GM18870 (cell line): ENCODE data around the gene ASB1.

Source experiments
- ATAC-seq: cut with Tn5 transposase; IDR thresholded peaks from one replicate; pipeline ENCODE4 v1.9.1; 2021; ENCODE audit warnings: moderate library complexity; ENCODE audit not compliant: unreplicated experiment

The ASB1 gene, protein sequence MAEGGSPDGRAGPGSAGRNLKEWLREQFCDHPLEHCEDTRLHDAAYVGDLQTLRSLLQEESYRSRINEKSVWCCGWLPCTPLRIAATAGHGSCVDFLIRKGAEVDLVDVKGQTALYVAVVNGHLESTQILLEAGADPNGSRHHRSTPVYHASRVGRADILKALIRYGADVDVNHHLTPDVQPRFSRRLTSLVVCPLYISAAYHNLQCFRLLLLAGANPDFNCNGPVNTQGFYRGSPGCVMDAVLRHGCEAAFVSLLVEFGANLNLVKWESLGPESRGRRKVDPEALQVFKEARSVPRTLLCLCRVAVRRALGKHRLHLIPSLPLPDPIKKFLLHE

DNA sequence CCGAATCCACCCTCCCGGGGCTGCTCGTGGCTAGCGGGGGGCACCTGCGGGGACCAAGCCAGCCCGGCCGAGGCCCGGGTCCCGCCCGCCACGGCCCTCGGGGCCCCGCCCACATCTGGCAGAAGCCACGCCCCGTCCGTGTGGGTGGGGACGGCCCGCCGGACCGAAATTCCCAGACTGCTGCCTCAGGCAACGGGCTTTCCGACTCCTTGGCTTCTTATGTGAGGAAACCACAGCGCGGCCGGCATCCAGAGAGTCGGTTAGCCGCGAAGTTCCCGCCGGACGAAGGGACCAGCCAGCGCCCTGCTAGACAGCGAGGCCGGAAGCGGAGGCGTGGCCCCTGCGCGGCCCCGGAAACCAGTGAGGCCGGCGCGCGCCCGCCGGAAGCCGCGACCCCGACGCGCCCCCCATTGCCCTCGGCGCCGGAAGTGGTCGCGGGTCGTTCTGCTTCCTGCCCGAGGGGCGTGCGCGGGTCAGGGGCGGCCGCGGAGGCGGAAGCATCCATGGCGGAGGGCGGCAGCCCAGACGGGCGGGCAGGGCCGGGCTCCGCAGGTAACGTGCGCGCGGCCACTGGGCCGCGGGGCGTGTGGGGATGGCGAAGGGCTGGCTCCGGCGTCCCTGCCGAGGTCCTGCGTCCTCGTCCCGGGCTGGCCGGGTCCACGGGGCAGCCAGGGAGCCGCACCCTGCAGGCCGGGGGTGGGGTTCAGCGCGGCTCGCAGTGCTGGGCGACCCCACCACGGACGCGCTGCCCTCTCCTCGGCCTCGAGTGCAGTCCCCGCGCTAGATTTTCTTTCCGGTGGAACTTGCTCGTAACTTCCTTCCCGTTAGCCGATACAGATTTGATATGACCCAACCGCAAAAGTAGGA is at the start of gene ASB1:
Gene ASB1 (plus strand): TSS at position 360 of the 867 bp plus-strand sequence. CDS start 144 bp downstream, at position 504.
- peak; percentile 63 for ATAC-seq

DNA sequence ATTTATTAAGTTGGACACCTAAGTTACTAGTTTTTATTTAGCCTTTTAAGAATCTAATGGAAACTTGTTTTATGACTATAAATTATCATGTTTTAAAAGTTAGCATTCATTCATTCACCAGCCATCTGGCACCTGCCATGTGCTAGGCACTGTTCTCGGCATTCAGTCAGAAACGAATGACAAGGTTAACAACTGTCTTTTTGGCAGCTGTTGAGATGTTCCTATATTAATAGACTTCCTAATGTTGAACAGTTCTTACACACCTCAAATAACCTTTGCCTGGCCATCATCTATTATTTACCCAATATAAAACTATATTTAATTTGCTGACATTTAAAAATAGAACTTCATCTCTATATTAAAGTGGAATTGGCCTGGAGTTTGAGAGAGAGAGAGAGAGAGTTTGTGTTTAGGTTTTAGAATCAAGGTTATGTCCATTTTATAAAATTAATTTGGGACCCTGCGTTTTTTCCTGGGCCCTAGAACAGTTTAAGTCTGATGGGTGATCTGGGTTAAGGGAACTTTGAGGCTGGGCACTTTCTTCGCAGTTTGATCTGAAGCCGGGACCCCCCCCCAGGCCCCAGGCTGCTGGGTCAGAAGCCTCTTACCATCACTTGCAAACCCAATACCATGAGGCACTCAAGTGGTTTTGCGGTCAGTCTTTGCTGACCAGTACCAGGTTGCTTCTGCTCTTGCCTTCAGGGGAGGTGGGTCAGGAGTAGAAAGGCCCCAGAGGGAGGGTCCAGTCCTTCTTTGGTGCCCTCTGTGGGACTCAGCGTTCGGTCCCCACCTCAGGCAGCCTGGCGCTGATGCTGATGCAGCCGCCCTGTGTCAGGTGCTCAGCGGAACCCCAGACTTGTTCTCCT is 48.3 kb upstream of the ASB1 start:
- ATAC-seq, result no peak

DNA sequence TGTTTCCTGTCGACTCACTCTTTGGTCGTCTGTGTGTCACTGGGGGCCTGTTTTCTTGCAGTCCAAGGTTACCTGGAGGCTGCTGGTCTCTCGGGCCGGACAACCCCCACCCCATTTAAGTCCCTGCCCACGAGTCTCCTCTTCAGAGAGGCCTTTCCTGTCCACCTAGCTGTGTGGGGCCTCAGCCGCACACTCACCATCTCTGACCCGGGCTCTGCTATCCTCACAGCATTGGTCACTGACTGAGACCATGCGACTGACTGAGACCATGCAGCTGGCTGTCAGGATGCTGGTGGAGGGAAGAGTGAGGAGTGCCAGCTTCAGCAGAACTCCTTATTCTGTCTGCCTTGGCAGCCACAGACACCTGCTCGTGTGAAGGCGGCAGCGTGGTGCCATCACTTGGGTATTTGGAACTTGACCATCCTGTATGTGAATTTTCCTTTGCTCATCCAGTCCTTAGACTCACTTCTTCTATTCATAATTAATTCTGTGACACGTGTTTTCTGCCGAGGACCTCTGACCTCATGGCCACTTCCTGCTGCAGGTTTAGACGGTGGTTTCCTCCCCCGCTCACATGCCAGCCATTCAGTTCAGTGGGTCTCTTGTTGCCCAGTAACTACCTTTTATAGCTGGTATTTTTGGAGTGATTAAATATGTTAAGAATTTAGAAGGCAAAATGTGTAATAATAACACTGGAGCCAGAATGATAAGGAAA is 47.5 kb upstream of the ASB1 start:
- no peak for ATAC-seq

DNA sequence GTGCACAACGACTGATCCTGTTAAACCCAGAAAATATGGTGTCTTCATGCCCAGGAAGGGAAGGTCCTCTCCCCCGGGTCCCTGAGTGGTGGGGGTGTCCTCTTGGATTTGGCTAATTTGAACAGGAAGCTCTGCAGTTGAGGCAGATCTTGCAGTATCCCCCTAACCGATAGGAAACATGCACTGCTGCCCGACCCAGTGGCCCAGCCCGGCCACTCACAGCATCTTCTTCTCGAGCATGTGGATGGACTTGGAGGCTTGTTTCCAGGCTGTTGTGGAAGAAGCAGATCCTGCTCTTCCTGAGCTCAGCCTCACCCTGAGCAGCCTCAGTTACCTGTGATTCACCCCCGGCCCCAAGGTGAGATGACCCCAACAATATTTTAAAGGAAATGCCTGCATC is 46.4 kb upstream of the ASB1 start:
- no peak for ATAC-seq

DNA sequence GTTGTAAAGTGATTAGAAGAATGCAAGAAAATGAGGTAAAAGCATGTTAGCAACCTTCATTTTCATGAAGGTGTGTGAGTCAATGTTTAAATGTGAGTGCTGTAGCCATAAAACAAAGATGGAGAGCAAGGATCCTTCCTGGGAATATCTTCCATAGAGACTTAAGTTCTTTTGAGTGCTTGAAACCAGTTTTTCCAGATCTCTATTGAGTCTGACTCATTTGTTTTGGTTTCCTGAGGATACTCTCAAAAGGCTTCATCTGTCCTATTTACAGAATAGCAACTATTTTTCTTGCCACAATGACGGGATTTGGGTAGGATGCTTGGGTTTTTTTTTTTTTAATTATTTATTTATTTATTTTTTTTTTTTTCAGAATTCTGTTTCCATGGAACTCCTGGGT is 45.9 kb upstream of the ASB1 start:
- no peak for ATAC-seq

DNA sequence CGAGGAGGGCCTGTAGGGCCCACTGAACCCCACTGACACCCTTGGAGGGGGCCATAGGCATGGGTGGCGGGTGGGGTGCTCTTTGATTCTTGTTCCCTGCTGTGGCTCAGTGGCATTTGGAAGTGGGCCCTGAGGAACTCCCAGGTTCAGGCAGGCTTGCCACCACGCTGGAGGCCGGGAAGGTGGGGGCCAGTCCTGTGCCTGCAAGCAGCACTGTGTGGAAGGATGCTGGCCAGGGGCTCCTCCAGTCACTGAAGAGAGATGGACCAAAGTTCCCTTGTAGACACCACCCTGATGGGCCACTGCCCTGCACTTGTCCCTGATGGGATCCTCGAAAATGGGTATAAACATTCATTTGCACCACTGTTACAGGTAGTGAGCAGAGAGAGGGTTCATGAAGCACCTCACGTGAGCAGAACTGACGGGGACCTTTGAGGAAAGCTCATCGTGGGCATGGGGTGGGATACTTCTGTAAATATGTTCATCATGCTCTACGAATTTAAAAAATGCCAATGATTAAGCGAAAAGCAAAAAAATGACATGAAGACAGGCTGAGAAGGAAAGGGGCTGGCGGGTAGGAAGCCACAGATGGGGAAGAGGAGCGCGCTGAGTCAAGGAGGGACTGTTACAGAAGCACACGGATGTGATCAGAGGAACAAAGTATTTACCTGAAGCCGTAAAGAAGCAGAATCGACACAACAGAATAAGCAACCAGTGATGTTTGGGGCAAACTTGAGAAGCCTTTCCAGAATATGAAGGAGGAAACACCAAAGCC is 45.2 kb upstream of the ASB1 start:
- ATAC-seq, result no peak

DNA sequence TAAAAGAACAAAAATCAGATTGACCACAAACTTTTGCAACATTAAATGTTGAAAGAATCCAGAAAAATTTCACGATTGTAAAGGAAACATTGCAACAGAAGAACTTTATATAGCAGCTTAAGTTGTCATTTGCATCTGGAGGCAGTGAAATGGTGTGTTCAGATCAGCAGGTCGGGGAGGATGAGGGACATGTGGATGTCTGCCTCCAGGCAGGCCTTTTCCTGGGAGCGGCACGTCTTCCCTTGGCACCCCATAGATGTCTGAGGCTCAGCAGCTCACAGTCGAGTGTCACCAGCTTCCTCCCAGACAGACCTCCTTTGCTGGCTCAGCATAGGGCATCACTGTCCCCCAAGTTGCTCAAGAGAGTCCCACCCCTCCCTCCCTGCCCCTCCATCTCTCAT is 44.3 kb upstream of the ASB1 start:
- ATAC-seq, result no peak

DNA sequence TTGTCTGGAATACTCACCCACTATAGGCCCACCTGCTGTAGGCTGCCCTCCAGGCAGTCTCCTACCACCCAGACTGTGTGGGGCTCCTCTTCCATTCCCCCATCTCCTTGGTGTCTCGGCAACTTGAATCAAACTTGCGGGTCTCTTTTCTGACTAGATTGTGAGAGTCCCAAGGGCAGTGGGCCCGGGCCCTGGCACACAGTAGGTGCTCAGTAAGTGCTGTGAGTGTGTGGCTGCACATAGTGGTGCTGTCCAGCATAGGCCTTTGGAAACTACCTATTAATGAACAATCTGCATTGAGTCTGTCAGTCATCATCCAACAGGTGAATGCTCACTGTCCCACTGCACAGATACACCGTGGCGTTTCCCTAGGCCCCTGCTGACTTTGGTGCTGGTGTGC is 43.6 kb upstream of the ASB1 start:
- ATAC-seq, result no peak

DNA sequence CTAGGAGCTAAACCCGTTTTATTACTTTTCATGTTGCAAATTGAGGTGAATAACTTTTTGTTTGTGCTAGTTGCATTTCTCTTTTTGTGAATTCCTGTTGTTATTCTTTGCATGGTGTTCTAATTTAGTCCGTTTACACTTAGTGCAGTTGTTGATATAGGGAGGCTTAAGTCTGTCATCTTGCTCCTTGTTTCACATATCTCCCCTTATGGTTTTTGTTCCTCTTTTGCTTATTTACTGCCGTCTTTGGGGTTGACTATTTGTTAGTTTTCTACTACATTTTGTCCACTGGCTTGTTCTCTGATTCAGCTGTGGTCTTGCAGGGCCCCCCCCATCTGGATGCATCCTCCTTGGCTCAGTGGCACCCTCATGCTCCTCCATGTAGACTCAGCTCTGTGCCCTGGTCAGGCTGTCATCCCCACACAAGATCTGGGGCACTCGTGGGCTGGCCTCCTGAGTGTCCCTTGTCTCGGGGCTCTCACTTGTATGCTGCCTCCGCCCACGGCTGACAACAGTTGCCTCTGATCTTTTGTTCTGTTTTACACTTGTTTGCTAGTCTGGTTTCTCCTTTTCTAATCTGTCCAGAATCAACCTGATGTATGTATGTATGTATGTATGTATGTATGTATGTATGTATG is 42.9 kb upstream of the ASB1 start:
- ATAC-seq, result no peak

DNA sequence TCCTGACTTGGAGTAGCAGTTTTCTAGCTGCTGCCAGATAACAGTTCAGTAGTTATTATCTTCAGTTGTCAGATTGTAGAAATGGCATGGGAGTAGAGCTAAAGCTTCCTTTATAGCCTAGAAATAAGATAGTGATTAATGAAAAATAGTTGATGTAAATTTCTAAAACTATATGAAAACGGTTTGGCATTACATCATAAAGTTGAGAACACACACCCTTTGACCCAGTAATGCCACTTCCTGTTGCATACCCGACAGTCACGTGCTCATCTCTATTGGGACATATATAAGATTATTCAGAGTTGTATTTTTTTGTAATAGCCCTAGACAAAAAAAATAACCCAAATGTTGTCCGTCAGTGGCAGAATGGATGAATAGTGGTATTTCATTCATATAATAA is 39.4 kb upstream of the ASB1 start:
- no peak for ATAC-seq

DNA sequence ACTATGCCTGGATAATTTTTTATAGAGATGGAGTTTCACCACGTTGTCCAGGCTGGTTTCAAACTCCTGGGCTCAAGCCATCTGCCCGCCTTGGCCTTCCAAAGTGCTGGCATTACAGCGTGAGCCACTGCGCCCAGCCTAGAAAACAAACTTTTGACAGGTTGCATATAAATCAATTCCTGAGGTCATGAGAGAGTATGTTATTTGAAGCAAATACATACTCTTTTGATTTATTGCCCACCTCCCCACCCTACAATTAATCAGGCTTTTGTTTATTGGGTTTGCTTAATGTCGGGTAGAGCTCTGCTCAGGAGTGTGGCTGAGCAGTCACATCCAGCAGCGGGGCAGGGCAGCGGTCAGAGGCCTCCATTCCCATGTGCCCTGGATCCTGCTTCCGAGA is 37.9 kb upstream of the ASB1 start:
- no peak for ATAC-seq

DNA sequence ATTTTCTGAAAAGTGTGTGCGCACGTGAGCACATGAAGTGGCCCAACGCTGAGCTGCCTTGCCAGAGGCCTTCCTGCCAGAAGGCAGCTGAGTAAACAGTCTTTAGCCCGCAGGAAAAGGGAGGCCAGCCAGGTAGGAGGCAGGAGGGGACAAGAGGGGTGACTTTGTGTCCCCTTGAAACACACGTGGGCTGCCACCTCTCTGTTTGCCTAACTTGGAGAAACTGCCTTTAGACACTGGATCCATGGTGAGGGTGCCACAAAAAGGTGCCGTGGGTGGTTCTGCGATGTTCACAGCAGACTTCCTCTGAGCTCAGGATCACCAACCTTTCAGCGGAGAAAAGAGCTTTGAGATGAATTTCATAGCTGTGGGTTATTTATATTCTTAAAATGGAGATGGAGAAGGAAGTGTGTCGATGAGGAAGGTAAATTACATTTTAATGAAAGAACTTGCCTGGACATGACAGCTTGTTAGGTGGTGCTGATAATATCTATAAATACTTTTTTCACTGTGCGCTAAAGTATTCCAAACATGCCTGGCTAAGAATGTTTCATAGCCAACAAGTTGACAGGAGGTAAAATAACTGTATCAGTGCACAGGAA is 36.6 kb upstream of the ASB1 start:
- ATAC-seq, result no peak

DNA sequence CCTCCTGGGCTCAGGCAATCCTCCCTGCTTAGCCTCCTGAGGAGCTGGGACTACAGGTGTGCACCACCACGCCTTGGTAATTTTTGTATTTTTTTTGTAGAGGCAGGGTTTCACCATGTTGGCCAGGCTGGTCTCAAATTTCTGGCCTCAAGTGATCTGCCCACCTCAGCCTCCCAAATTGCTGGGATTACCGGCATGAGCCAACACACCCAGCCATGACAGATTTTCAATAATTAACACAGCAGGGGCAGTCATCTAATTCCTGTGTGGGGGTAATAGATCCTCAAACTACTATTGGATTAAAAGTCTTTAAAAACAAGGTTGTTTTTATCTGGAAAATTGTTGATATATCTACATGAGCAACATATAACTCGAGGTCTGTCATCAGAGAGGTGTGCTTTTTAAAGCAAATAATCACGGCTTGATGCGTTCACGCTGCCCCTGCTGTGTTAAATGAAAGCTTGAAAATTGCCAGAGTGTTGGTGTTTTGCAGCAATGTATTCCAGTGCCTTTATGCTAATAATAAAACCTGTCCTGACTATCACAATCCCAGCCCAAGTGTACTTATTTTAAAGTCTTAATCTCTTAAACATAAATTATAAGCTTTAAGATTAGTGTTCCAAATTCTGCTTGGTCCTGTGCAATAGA is 35.6 kb upstream of the ASB1 start:
- ATAC-seq, result no peak

DNA sequence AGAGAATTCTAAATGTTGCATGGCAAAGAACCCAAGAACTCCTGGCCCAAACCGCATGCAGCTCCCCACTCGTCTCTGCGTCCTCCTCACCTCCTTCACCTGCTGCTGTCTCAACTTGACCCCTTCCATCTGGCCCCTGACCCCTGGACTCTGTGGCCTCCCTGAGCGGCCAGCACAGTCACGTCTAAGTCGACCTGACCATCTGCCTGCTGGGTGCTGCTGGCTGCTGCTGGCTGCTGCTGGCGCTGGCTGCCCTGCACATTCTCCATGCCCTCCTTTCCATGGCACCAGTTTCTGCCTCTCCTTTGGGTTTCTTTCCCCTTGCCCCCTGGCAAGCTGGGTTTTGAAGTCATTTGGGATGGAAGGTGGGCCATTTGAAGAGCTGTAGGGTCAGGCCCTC is 30.1 kb upstream of the ASB1 start:
- no peak for ATAC-seq

DNA sequence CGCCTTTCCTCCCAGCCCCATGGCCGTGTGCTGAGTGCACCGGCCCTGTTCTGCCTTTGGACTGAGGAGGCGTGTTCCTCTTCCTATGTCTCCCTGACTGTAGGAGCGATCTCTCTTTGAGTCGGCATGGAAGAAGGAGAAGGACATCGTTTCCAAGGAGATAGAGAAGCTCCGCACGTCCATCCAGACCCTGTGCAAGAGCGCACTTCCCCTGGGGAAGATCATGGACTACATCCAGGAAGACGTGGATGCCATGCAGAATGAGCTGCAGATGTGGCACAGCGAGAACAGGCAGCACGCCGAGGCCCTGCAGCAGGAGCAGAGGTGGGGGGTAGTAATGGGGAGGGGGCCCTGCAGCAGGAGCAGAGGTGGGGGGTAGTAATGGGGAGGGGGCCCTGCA is 29.4 kb upstream of the ASB1 start:
- ATAC-seq, result no peak

DNA sequence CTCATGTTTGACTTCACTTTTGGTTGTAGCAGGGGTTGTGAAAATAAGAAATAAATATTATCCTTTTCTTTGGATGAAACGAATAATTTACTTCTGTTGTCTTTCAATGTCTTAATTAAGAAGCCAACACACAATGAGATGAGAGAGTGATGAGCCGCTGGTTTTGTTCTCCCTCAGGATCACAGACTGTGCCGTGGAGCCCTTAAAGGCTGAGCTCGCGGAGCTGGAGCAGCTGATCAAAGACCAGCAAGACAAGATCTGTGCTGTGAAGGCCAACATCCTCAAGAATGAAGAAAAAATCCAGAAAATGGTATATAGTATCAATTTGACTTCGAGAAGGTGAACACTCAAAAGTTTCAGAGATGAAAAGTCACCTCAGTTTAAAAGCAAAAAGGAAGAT is 28.1 kb upstream of the ASB1 start:
- ATAC-seq, result no peak

DNA sequence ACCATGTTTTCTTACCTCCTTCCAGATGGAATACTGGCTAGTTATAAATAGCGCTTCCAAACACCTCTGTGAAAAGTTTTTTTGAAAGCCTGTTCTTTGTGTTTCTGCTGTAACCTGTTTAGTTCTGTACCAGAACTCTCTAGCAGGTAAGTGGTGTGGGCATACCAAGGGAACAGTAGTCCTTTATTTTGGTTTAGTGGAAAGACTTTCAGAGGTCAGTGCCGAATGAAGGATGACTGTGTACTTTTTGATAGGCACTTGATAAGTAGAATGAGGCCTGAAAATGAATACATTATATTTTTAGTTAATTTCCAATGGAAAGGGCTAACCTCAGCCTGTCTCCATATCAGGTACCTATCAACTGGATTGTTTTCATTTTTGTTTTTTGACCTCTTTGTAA is 27.6 kb upstream of the ASB1 start:
- no peak for ATAC-seq

DNA sequence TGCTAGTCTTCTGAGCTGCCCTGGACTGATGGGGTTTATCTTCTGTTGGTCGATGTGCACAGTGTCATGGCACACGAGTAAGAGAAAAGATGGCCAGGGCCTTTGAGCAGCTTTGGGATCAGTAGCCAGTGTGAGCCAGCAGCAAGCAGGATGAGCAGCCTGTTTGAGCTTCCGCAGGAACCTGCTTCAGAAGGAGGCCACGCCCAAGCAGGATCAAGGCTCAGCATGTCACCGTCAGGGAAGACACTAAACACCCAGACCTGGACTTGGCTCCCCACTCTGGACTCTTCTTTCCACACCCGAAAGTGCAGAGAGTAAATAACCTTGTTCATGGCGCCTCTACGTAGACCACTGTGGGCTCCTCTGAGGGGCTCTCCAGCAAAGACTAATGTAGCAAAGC is 25.2 kb upstream of the ASB1 start:
- ATAC-seq, result no peak
